HG02973 (cell line): Measurements from ENCODE around the gene GNAQ.
"Not testable (repeated sequence)": the region's sequence is repeated elsewhere in the genome, so short reads cannot be mapped to it uniquely, and the experiment has no call there.

Experiments
- ATAC-seq: cut with Tn5 transposase; IDR thresholded peaks from one replicate; pipeline ENCODE4 v1.9.1; 2021; ENCODE audit warnings: moderate library complexity; ENCODE audit not compliant: unreplicated experiment

The GNAQ gene

GRCh38 chr9:77793849-77794248, 237.8 kb downstream of the GNAQ start:
- no peak for ATAC-seq

- no peak for ATAC-seq
Observed at GRCh38 chr9:77789891-77790290, 241.7 kb downstream of the GNAQ start.

- no peak for ATAC-seq
Observed at GRCh38 chr9:77785341-77785740, 246.3 kb downstream of the GNAQ start.

- ATAC-seq: no peak
Observed at GRCh38 chr9:77783518-77783917, 248.1 kb downstream of the GNAQ start.

GRCh38 chr9:77779010-77779409, 252.6 kb downstream of the GNAQ start:
- ATAC-seq: no peak

GRCh38 chr9:77773381-77773780, 258.2 kb downstream of the GNAQ start:
- ATAC-seq: no peak

GRCh38 chr9:77772646-77773045, 259.0 kb downstream of the GNAQ start:
- ATAC-seq: no peak

- ATAC-seq: no peak
Observed at GRCh38 chr9:77771171-77771570, 260.4 kb downstream of the GNAQ start.

GRCh38 chr9:77770340-77770739, 261.3 kb downstream of the GNAQ start:
- ATAC-seq: no peak

- ATAC-seq: no peak
Observed at GRCh38 chr9:77769246-77769645, 262.4 kb downstream of the GNAQ start.

GRCh38 chr9:77766587-77766986, 265.0 kb downstream of the GNAQ start:
- no peak for ATAC-seq

GRCh38 chr9:77765781-77766259, 265.8 kb downstream of the GNAQ start:
- no peak for ATAC-seq

- no peak for ATAC-seq
Observed at GRCh38 chr9:77764894-77765780, 266.5 kb downstream of the GNAQ start.

- ATAC-seq: no peak
Observed at GRCh38 chr9:77763566-77763965, 268.0 kb downstream of the GNAQ start.

- not testable (repeated sequence) for ATAC-seq
Observed at GRCh38 chr9:77760919-77761318, 270.7 kb downstream of the GNAQ start.

GRCh38 chr9:77759391-77759790, 272.2 kb downstream of the GNAQ start:
- no peak for ATAC-seq

- no peak for ATAC-seq
Observed at GRCh38 chr9:77756449-77756848, 275.2 kb downstream of the GNAQ start.

- ATAC-seq: no peak
Observed at GRCh38 chr9:77753180-77753579, 278.4 kb downstream of the GNAQ start.

- ATAC-seq: no peak
Observed at GRCh38 chr9:77752554-77752953, 279.1 kb downstream of the GNAQ start.

- no peak for ATAC-seq
Observed at GRCh38 chr9:77751341-77752091, 280.1 kb downstream of the GNAQ start.

- no peak for ATAC-seq
Observed at GRCh38 chr9:77750981-77751340, 280.6 kb downstream of the GNAQ start.

GRCh38 chr9:77750284-77750683, 281.3 kb downstream of the GNAQ start:
- no peak for ATAC-seq
